Suppressor macrophage (primary cell): ENCODE measurements around the gene ANKRD30A.
"Not testable (repeated sequence)": the region's sequence is repeated elsewhere in the genome, so short reads cannot be mapped to it uniquely, and the experiment has no call there.

Experiments used
- DNase-seq, 4 experiments: peaks; one replicate each; pipeline ENCODE4 v3.0.0-alpha.2; 2020 to 2022

The ANKRD30A gene

DNA sequence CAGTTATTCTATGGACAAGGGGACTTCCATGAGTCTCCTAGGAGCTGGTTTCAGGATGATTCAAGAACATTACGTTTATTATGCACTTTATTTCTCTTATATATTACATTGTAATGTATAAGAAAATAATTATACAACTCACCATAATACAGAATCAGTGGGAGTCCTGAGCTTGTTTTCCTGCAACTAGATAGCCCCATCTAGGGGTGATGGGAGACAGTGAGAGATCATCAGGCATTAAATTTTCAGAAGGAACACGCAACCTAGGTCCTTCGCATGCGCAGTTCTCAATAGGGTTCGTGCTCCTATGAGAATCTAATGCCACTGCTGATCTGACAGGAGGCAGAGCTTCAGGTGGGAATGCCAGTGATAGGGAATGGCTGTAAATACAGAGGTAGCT, 137.9 kb downstream of the ANKRD30A start:
- no peak for DNase-seq

DNA sequence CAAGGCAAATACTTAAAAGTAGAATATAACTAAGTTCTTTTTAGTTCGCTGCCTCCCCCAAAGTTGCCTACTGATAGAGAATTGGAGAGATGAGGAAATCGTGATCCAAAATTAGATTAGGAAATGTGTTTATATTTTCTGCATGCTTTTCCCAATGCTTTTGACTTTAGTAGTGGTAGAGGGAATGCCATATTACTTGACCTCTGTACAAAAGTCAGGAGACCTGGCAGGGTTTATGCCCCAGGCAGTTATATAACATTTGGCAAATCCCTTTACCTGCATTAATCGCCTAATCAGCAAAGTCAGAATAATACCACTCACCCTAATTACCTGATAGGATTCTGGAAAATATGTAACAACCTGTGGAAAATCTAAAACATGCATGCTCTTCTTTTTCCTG, 142.9 kb downstream of the ANKRD30A start:
- no peak for DNase-seq

DNA sequence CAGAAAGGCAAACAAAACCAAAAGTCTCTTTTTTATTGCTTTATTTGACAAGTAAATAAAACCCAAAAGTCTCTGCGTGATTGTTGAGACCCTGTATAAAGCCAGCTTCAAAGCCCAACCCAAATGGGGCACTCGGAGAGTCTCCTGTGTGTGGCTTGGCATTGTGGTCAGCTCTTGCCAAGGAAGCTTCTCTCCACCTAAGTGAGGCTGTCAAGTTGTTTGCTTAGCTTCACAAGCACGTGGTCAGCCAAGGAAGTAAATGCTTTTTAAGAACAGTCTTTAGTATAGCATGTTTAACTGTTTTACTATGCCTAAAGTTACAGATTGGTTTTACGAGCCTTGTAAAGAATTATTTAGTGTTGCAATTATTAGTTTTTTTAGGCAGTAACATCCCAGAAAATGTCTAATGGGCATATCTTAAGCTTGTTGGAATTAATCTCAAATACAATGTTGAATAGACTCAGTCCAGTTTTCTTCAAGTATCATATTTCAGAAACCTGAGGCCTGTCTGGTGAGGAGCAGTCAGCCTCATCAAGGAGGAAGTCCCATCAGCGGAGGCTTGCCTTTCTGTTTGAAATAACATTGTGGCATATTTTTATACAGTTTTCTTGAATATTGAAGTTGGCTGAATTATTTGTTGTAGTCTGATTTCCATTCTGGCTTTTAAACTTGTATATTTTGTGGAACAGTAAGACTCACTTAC, 144.3 kb downstream of the ANKRD30A start:
- DNase-seq, result no peak

DNA sequence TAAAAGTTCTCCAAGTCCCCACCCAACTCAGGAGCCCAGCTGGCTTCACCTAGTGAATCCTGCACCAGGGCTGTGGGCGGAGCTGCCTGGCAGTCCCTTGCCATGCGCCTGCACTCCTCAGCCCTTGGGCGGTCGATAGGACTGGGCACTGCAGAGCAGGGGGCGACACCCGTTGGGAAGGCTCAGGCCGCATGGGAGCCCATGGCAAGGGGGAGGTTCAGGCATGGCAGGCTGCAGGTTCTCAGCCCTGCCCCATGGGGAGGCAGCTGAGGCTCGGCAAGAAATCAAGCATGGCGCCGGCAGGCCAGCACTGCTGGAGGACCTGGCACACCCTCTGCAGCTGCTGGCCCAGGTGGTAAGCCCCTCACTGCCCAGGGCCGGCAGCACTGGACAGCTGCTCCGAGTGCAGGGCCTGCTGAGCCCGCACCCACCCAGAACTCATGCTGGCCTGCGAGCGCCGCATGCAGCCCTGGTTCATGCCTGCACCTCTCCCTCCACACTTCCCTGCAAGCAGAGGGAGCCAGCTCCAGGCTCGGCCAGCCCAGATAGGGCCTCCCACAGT, 149.9 kb downstream of the ANKRD30A start:
- DNase-seq, result no peak

DNA sequence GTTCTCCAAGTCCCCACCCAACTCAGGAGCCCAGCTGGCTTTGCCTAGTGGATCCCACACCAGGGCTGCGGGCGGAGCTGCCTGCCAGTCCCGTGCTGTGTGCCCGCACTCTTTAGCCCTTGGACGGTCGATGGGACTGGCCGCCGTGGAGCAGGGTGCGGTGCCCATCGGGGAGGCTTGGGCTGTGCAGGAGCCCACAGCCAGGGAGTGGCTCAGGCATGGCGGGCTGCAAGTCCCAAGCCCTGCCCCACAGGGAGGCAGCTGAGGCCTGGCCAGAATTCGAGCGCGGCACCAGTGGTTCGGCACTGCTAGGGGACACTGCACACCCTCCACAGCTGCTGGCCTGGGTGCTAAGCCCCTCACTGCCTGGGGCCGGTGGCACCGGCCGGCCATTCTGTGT, 159.7 kb downstream of the ANKRD30A start:
- no peak for DNase-seq

DNA sequence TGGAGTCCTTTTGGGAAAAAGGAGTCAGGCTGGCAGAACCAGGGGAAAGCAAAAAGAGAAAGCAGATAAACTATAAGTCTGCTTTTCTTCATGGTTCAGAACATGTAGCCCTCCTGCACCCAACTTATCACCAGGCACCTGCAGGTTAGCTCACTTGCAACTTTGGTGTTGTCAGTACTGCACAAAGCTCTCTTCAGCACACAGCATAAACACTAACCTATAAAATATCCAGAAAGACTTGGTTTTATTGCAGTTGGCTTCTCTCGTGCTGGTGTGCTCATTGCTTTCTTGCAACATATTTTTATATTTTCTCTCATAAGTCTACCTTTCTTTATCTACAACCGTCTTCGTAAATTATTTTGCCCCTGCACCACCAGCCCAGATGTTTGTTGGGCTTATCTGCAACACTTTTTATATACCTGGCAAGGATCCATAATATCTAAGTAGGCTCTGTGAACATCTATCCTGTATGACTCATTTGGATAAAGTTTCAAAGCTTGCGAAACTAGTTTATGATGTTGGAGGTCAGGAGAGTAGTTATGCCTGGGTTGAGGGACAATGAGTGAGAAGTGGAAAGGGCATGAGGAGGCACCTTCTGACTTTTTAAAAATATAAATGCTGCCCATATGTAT, 164.6 kb downstream of the ANKRD30A start:
- DNase-seq, result no peak

DNA sequence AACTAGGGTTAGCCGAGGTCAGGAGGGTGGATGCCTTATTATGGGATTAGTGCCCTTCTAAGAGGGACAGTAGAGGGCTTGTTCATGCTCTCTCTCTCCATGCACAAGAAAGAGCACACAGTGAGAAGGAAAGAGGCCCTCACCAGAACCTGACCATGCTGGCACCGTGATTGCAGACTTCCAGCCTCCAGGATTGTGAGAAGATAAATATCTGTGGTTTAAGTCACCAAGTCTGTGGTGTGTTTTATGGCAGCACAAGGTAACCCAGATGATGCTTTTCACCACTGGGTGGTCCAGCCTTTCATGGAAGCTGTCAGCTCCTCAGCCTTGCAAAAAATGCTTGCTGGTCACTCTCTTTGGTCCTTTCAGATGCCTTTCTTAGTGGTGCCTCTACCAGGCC, 175.9 kb downstream of the ANKRD30A start:
- DNase-seq, result no peak

DNA sequence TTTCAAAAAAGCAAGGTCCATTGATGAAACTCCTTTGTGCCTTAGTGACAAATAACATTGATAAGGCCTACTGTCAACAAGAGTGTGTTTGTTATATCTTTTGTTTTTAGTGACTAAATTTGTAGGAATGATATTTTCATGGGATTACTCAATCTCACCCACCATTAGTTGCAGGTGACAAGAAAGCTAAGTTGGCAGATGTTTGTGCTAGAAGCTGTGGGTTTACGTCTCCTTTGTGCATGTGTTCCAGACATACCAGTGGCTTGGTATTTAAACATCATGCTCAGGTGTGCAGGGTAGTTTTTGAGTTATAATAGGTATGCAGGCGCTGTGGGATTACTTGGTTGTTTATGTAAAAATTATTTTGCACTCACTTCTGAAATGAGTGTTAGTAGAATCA, 178.6 kb downstream of the ANKRD30A start:
- DNase-seq, result no peak

DNA sequence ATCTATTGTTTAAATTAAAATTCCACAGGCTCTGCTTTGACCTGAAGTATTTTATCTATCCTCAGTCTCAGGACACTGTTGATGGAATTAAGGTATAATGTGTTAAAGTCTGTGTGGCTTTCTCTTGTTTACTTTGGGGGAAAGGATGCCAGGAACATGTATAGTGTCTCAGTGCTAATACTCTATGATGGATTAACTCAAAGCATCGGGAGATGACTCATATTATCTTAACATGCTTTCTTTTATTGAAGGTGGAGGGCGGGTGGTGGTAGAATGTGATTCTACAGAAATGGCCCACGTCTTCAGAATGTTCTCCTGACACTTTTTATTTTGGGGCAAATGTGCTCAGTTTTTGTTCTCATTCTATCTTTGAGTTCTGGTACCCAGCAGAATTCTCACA, 189.0 kb downstream of the ANKRD30A start:
- no peak for DNase-seq

DNA sequence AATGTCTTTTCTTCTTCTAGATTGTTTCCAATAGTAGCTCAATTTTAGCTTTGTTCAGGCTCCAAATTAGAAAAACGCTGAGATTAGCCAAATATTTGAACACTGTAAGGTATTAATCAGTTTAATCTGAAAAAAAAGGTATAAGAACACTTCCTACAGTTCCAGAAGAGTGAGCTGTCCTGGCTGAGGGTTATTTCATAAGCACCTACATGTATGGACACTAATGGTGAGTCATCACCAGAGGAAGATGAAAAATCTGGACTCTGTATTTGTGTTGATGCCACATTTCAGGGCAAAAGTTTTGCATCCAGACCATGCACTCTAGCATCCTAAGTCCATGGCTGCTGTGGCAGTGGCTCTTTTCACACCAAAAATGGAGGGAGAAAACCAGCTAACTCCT, 189.5 kb downstream of the ANKRD30A start:
- no peak for DNase-seq

DNA sequence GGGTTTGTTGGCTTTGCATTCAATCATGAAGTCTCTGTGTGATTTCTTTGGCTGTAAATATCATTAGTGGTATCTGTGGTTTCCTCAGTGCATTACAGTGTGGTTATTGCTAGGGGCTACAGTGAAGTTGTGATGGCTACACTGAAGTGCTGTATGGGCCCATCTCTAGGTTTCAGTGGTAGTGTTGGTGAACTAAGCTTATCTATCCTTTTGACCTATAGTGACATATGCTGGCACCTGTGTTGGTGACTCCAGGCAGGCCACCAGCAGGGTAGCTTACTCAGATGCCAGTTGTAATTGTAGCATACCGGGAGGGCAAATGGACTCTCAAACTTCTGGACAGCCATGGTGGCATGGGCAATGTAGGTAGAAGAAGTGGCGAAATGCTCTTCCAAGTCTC, 219.0 kb downstream of the ANKRD30A start:
- DNase-seq, result no peak

DNA sequence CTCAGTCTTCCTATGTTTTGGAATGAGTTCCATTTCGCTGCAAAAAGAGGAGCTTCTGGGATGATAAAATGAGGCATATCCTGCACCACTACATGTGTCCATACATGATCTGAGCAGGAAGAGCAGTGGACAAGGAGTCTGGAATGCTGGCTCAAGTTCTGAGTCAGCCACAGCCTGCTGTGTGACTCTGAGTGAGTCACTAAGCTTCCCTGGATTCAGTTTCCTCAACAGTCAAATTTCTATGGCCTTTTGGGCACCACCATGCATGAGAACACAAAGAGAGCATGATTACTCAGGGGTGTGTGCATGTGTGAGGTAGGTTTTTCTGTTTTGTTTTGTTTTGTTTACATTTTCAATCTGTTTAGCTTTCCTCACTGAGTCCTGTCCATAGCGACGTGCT, 254.6 kb downstream of the ANKRD30A start:
- DNase-seq, result no peak

DNA sequence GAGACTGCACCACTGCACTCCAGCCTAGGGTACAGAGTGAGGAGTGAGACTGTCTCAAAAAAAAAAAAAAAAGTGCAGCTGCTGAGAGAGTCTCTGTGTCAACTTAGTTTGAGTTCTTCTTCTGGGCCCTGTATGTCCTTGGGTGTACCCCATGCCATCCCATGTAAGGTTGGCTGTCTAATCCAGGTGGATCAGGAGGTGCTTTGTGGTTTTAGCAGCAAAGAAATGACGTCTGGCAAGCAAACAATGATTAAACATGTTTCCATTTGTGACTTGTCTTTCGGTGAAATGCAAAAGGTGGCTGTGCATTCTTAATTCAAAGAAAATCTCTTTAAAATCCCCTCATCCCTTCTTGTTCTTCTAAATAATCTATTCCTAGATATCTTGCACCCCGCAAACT, 255.9 kb downstream of the ANKRD30A start:
- no peak for DNase-seq

DNA sequence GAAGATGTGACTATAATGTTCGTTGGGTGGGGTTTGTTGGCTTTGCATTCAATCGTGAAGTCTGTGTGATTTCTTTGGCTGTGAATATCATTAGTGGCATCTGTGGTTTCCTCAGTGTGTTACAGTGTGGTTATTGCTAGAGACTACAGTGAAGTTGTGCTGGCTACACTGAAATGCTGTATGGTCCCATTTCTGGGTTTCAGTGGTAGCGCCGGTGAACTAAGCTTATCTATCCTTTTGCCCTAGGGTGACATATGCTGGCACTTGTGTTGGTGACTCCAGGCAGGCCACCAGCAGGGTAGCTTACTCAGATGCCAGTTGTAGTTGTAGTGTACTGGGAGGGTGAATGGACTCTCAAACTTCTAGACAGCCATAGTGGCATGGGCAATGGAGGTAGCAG, 259.5 kb downstream of the ANKRD30A start:
- DNase-seq, result no peak

DNA sequence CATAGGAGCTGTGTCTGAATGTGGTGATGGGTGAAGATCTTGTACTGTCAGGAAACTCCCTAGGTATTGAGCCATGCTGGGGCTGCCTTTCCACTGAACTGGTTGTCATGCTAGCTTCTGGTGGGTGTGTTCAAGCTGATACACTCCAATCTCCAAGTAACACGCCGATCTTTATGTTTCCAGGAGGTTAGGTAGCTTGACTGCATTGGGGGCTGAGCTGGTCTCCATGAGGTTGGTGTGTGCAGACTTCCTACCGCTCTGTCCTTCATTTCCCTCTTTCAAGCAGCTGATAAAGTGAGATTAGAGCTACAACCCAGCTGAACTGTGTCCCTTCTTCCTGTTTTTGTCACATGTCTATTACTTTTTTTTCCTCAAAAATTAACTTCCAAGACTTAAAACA, 265.5 kb downstream of the ANKRD30A start:
- DNase-seq, result no peak

DNA sequence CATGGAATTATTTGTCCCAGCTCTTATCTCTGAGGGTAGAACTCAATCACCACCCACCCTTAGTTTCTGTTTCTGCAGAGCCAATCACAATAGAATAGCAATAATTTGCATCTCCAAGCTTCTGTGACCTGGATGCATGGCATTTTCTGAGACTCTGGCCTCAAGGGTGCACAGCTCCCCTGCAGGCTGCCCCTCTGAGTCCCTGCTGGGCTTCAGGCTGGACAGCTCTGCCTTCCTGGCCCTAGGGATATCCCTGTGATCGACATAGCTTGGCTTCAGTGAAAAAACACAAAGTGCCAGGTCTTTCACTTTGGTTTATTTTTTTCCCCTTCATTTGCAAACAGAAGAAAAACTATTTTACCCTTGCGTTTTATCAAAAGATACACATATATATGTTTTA, 275.4 kb downstream of the ANKRD30A start:
- DNase-seq, result not testable (repeated sequence)

DNA sequence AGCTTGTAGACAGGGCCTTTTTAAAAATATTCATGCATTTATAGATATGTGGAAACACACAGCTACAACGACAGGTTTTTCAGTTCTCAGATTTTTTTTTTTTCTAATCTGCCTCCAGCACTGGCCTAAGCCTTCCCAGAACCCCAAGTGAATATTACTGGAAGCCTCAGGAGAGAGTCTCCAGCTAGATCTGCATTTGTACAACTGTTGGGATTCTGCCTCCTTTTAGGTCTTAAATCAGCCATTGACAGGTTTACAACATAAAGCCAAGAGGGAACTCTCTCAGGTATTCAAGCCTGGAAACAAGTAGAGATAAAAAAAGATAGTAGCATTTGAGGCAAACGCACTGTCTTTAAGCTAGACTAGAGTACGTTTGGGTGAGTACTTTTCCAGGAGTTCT, 275.8 kb downstream of the ANKRD30A start:
- DNase-seq, result no peak

DNA sequence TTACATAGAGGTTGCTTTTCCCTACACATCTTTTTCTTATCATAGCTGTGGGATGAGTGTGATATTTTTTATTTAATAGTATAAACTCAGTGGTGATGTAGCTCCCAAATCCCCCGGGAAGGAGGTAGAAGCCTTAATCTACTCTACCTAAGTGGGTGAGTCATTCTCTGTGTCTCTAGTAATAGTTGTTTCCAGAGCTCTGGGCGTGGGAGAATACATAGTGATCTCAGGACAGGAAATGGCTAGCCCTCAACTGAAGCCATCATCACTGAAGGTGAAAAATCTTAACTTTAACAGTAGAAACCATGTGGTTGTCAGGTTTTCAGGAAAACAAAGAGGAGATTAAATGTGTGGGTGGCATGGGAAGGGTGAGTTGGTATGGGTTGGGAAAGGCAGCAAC, 278.4 kb downstream of the ANKRD30A start:
- no peak for DNase-seq
